ENCODE results near the gene ZNF44. TPM values are rescaled to one million over a fixed set of nuclear protein-coding genes. Genes with fewer than 3 reads are reported as not detected.

The ZNF44 gene
- total RNA-seq, 2 donors from 2014 or later: 11.7 to 15.7 TPM

GRCh38 chr19:12237143-12237839 is 57.4 kb downstream of the ZNF44 start:
- H3K9me3 Mint-ChIP-seq: no peaks in the 10 kb centered on the region
- H3K4me1 Mint-ChIP-seq (ENCODE audit: low read depth in 2 of 2): no peaks in the 10 kb centered on the region
- ATAC-seq: no peak
- H3K4me3 Mint-ChIP-seq: no peak overlapping the region
- no peaks in the 10 kb centered on the region for H3K27me3 Mint-ChIP-seq
- peaks cover 35% of the 10 kb centered on the region for H3K36me3 Mint-ChIP-seq
- no peak for DNase-seq (ENCODE audit: low spot score)
- H3K27ac Mint-ChIP-seq: no peak overlapping the region

DNA sequence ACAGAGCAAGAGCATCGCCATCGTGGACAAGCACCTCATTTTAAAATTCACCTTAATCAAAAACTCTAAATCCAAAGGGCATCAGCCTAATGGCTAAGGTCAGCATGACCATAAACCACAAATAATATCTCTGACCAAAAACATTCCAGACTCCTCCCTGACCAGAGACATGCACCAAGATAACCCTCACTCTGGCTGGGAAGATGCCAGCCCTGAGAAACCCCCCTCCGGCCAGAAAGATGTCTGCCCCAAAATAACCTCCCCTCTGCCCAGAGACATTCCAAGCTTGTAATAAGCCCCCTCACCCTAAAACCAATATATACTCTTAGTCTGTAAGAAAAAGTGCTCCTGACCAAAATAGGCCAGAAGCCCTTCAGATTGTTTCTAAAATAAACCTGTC is 61.7 kb downstream of the ZNF44 start:
- Mint-ChIP-seq H3K27me3 (no peaks in the 10 kb centered on the region), H3K9me3 (no peaks in the 10 kb centered on the region), H3K4me3 (no peak overlapping the region), H3K4me1 (ENCODE audit: low read depth in 2 of 2) (no peaks in the 10 kb centered on the region), H3K36me3 (peaks cover 53% of the 10 kb centered on the region), H3K27ac (no peak overlapping the region)
- DNase-seq (ENCODE audit: low spot score) (no peak), ATAC-seq (no peak)

GRCh38 chr19:12230751-12231733 is 63.6 kb downstream of the ZNF44 start:
- H3K9me3 Mint-ChIP-seq: no peaks in the 10 kb centered on the region
- DNase-seq (ENCODE audit: low spot score): no peak

DNA sequence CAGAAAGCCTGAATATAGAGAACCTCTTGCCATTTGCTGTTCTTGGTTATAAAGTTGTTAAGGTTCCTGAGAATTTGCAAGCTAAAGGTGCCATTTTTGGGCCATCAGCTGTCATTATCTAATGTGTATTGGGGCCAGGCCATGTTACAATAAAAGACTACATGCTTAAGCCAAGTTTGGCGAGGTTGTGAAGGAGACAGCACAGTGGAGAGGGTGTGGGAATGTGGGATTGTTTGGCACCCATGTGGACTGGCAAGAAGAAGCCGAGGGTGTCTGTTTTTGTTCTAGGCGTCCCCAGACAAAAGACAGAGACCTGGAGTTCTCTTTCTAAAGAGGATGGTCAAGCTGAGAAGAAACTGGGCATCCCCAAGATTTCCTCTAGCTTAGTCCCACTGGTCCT is 64.7 kb downstream of the ZNF44 start:
- ATAC-seq: no peak
- Mint-ChIP-seq H3K36me3 (peaks cover 54% of the 10 kb centered on the region), H3K27me3 (no peaks in the 10 kb centered on the region), H3K4me3 (no peak overlapping the region), H3K27ac (no peak overlapping the region), H3K4me1 (ENCODE audit: low read depth in 2 of 2) (no peaks in the 10 kb centered on the region), H3K9me3 (no peaks in the 10 kb centered on the region)
- DNase-seq (ENCODE audit: low spot score): no peak

More at GRCh38 chr19:12230751-12231733, 63.6 kb downstream of the ZNF44 start:
- no peaks in the 10 kb centered on the region for H3K4me1 Mint-ChIP-seq (ENCODE audit: low read depth in 2 of 2)
- H3K36me3 Mint-ChIP-seq: peaks cover 50% of the 10 kb centered on the region
- H3K27ac Mint-ChIP-seq: no peak overlapping the region
- no peak overlapping the region for H3K4me3 Mint-ChIP-seq
- no peak for ATAC-seq
- H3K27me3 Mint-ChIP-seq: no peaks in the 10 kb centered on the region

- no peak for DNase-seq (ENCODE audit: low spot score)
- peaks cover 20% of the 10 kb centered on the region for H3K36me3 Mint-ChIP-seq
- no peaks in the 10 kb centered on the region for H3K27me3 Mint-ChIP-seq
- H3K27ac Mint-ChIP-seq: no peak overlapping the region
- ATAC-seq: no peak
- peaks cover 0 to 2% of the 10 kb centered on the region in 2 donors for H3K4me1 Mint-ChIP-seq (ENCODE audit: low read depth in 2 of 2)
- H3K9me3 Mint-ChIP-seq: no peaks in the 10 kb centered on the region
- no peak overlapping the region for H3K4me3 Mint-ChIP-seq
Observed at GRCh38 chr19:12224676-12225075, 70.0 kb downstream of the ZNF44 start.

GRCh38 chr19:12222980-12223630 is 71.6 kb downstream of the ZNF44 start:
- no peak for ATAC-seq
- peaks cover 0 to 2% of the 10 kb centered on the region in 2 donors for H3K4me1 Mint-ChIP-seq (ENCODE audit: low read depth in 2 of 2)
- no peak for DNase-seq (ENCODE audit: low spot score)
- no peak overlapping the region for H3K27ac Mint-ChIP-seq
- no peaks in the 10 kb centered on the region for H3K27me3 Mint-ChIP-seq
- H3K36me3 Mint-ChIP-seq: peaks cover 22% of the 10 kb centered on the region
- no peak overlapping the region for H3K4me3 Mint-ChIP-seq
- peaks cover 4% of the 10 kb centered on the region for H3K9me3 Mint-ChIP-seq

Other genes starting within 250 kb of the ZNF44 start
- gene ZNF878, start 241.9 kb downstream of the ZNF44 start, total RNA-seq: under 1 TPM; 0.39 to 0.48 TPM
- gene ZNF844, start 230.2 kb downstream of the ZNF44 start, total RNA-seq: 1 to 10 TPM; 4.1 to 9.4 TPM
- gene ZNF20, start 154.5 kb downstream of the ZNF44 start, total RNA-seq: 1 to 10 TPM; 2.7 to 4.4 TPM
- 1 to 10 TPM; 5.1 to 7.8 TPM for gene ZNF625, start 138.1 kb downstream of the ZNF44 start, total RNA-seq
- 10 to 100 TPM; 12.1 to 20.9 TPM for gene ZNF136, start 131.8 kb downstream of the ZNF44 start, total RNA-seq
- 1 to 10 TPM; 2.3 TPM for gene ZNF563, start 38.8 kb upstream of the ZNF44 start, total RNA-seq
- gene ZNF442, start 70.8 kb upstream of the ZNF44 start, total RNA-seq: 1 to 10 TPM in 1 of 2 donors, under 1 TPM in 1; 0.47 to 3.2 TPM
- 1 to 10 TPM; 3.2 to 6.4 TPM for gene ZNF799, start 106.4 kb upstream of the ZNF44 start, total RNA-seq
- 1 to 10 TPM; 2.2 to 2.5 TPM for gene ZNF443, start 146.1 kb upstream of the ZNF44 start, total RNA-seq
- 1 to 10 TPM; 1.3 to 1.6 TPM for gene ZNF709, start 189.9 kb upstream of the ZNF44 start, total RNA-seq